SIG-M5 treated with dmso at 0.1 percent for 504 hours (cell line): ENCODE measurements around the gene CELSR1.
"Not testable (repeated sequence)": the region's sequence is repeated elsewhere in the genome, so short reads cannot be mapped to it uniquely, and the experiment has no call there.

ENCODE experiments used
- DNase-seq: peaks from one replicate; lab custom pipeline; 2025; ENCODE audit not compliant: unreplicated experiment; lab: John Stamatoyannopoulos, UW

The CELSR1 gene

DNA sequence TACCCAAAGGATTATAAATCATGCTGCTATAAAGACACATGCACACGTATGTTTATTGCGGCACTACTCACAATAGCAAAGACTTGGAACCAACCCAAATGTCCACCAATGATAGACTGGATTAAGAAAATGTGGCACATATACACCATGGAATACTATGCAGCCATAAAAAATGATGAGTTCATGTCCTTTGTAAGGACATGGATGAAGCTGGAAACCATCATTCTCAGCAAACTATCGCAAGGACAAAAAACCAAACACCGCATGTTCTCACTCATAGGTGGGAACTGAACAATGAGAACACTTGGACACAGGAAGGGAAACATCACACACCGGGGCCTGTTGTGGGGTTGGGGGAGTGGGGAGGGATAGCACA is 21.3 kb downstream of the CELSR1 start:
- DNase-seq = not testable (repeated sequence)

DNA sequence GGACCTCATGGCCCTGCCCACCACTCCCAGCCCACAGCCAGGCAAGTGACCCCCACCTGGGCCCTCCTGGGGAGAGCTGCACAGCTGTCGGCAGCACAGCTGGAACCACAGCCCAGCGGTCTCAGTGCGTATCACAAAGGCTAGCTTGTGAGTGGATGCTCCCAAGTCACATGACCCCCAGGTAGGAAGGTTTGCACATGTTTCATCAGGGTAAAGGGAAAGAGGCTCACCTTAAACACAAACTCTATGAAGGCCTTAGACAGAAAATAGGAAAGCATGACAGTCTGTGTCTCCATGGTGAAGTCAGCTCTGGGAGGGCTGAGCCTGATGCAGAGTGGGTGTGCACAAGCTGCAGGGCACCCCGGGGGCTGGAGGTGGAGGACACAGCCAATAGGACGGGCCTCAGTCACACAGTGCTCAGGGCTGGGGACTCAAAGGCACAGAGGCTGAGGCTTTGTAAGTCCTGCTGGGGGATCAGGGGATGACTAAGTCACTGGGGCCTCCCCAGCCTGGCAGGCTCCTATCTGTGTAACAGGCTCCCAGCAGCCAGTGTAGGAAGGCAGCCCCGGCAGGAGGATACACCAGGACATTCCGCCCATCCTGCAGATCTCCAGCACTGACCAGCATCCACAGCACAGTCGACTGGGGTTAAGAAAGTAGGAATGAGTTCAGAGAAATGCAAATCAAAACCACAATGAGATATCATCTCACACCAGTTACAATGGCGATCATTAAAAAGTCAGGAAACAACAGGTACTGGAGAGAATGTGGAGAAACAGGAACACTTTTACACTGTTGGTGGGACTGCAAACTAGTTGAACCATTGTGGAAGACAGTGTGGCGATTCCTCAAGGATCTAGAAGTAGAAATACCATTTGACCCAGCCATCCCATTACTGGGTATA is 22.0 kb downstream of the CELSR1 start:
- DNase-seq = no peak

DNA sequence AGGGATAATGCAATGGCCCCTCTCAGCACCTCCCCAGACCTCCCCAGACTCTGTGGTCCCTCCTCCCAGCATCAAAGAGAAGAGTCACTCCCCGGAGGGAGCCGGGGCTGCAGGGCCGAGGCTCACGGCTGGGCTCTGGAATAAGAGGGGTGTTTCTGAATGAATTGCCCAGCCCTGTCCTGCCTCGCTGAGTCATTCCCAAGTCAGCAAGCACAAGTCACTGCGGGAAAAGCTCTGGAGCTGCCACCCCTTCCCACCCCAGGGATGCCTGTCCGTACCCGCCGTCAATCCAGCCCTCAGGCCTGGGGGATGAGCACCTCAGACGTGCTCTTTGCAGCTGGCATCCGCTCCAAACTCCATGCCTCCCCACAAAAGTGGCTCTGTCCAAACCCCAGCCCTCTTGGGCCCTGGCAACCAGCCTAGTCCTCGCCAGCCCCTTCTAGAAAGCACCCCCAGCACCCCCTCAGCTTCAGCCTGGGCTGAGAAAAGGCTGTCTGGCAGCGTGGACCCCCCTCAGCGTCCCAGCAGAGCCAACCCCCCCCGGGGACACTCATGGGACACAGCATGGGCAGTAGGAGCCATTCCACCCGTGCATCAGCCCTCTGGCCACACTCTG is 22.7 kb downstream of the CELSR1 start:
- no peak for DNase-seq

DNA sequence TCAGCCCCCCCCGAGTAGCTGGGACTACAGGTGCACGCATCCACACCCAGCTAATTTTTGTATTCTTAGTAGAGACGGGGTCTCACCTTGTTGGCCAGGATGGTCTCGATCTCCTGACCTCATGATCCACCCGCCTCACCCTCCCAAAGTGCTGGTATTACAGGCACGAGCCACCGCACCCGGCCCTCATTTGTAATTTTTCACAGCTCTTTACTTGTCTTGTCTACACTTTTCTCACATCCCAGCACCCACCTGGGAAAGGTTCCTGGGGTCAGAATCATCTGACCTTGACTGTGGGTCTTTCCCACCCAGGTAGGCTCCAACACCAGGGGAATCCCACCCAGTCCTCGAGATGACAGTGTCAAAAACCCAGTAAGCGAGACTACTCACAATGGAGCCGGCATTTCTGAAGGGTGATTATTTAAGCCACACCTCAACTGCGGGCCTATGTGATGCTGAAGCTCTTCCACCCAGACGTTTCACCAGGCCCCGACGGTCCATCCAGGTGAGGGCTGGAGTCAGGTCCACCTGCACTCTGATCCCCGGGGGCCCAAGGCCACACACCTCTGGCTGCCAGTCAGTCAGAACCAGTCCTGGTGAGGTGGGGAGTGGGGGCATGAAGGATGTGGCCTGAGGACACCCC is 23.4 kb downstream of the CELSR1 start:
- DNase-seq = no peak

DNA sequence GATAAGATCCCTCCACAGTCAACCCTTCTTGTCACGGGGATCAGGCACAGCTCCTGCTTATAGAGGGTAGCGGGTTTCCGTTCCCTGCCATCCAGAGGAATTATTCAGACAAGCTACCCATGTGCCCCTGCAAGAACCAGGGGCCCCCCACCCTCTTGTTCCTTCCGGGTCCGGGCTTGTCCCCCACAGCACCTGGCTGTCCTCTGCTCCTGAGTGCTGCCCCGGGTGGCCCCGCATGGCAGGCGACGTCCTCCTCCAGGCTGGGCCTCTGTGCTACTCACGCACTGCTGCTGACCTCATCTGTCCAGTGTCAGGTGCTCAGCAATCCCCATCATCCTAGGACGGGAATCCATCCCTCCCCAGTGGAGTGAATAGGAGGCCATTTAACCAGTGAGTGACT is 24.7 kb downstream of the CELSR1 start:
- DNase-seq = no peak

DNA sequence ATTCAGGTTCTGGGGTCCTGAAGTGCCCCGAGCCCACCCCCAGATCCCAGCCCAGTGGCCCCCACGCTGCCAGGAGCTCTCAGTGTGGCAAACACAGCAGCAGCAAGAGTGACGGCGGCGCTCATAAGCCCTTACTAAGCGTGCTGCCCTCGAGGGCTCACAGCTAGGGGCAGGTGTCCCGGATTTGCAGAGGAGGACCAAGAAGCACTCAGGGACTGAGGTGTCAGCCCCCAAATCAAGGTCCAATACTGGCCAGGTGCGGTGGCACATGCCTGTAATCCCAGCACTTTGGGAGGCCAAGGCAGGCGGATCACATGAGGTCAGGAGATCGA is 25.4 kb downstream of the CELSR1 start:
- DNase-seq = no peak

DNA sequence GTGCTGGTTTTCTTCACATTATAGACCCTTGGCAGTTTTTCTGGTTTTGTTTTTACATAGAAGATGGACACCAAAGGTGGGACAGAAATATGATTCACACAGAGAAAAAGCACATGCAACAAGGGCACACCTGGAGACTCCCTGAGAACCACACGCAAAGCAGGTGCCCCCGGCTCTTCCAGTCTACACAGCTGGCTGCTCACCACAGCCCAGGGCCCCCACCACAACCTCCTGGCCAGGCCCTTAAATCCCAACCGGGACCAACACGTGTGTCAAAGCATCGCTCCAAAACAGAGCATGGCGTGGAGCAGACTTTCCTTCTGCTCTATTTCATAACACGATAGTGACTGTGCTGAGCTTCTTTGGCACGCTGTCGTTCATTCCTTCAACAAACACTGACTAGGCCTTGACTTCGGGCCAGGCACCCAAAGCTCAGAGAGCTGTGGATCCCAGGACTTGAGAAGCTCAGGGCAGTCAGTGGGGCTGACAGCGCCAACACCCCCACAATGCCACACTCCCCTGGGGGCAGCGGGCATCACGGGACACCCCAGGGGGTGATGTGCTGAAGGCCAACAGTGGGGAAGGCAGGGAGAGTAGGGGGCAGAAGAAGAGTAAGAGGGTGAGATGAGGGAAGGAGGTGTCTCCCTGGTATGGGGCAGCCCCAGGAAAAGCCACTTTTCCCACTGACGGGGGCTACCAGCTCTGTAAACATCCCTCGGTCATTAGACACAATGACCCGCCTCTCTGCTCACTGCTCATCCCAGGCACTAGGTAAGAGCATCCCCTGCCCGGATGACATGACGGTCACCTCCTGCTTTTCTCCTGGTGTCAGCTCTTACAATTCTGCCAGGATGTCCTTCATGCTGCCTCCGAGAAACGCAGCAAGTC is 26.0 kb downstream of the CELSR1 start:
- no peak for DNase-seq

DNA sequence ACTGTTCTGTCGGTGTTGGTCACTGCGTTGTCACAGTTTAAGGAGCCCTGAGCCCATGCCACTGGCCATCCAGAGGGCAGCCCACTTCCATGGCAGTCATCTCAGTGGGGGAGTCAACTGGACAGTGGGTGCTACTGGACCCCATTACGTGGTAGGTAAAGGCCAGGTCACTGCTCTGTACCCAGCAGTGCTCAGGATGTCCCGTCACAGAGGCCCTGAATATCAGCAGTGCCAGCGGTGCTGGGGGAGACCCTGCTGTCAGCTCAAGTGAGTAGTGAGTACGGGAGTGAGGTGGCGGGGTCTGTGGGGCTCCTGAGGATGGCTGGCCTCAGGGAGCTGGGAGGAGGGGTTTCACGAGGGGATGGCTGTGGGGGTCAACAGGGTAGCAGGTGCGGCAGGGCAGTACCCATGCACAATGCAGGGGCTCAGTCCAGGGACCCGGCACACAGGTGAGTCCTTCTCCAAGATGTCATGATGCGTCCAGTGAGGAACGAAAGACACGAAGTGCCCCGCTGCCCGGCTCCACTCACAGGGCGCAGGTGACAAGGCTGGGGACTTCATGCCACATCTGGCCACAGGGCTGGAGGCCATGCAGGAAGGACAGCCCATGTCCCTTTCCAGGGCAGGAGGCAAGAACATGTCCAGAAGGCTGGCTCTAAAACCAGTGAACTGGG is 27.9 kb downstream of the CELSR1 start:
- no peak for DNase-seq

DNA sequence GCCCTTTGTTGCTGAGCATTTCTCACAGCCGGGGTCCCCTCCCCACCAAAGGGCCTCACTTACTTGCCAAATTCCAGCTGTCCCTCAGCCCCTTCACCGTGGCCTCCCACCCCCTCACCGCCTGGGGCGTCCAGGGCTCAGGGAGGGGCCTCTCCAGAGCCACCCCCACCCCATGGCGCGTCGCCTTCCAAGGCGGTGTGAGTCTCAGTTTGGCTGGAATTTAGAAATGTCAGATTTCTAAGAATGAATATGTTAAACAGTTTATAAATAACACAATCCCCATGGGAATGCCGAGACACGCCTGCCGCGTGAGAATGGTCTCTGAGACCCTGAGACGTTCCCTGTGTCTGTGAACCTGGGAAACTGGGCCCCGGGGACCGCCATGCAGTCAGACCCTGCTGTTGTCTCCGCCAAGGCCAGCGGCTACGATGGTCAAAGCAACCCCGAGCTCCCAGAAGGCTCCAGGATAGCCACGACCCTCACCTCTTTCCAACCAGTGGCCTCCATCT is 28.9 kb downstream of the CELSR1 start:
- DNase-seq = no peak

DNA sequence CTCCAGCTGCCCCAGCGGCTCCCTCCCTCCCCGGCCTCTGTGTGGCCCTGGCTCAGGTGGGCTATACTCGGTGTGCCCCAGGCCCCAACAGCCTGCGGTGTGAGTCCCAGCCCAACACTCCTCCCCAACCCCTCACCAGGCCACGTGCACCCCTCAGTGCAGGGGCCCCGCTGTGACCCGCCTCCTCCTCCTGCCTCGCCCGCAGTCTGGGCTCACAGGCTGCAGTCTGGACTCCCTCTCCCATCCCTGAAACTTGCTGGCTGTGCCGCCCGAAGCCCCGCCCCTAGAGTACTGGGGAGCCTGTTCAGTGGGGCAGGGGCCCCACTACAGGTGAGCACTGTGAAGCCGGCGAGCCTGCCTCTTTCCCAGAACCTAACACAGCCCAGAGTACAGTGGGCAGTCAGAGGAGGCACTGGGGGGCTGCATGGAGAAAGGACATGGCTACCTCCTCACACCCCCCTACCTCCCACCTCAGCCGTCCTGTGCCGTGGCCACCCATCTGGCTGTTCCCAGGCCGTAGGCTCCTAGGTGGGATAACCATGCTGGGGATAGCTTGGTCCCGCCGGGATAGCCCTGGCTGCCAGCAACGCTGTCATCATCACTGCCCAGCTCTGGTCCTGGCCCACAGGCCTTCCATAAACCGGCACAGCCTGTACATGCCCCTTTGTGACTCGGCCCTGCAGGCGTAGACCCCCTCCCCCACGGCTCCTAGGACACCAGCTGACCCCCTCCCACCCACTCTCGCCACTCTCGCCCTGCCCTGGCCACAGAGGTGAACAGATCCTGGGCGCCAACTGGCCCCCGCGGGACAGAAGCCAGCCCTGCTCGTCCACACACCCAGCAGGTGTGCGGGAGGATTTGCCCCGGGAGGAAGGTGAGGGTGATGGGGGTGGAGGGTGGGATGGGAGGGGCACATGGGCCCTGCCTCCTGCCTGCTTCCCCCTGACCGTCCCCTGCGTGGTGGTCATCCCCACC is 29.7 kb downstream of the CELSR1 start:
- DNase-seq = no peak

DNA sequence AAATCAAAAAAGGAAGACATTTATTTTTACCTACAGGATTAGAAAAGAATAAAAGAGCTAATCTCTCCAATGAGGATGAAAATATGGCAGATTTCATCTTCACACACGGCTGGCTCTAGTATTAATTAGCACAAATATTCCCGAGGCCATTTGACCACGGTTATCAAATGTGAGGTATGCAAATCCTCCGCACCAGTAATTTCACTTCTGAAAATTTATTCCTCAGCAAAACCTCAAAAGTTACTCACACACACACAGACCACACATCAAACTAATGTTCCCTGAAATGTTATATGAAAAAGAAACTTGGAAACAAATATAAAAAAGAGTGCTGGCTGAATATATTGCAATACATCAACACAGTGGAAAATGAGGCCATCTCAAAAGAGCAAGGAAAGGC is 32.8 kb downstream of the CELSR1 start:
- DNase-seq = no peak

DNA sequence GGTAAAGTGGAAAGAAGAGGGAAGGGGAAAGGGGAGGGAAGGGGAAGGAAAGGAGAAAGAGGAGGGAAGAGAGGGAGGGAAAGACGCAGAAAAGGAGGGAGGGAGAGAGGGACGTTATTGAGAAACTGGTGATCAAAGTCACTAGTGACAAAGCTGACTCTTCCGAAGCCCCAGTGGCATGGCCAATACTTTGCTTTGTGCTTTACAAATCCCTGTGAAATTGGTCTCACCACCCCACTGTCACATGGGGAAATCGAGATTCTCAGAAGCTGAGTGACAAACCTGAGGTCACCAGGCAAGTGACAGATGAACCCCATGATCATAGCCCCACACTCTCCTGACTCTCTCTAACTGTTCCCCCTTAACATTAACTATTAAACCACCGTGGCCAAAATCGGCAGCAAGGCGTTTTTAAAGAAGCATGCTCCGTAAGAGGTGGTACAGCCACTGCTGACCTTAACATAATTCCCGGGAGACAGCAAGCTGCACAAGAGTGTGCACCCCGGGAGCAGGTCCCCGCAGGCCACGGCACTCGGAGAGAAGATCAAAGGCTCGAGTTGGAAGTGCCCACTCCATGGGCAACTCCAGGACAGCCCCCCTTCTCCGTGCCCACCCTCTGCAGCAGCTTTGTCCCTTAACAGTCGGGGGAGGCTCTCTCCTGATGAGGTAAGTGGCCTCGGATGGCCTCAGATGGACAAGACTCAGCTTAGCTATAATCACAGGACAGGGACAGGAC is 34.8 kb downstream of the CELSR1 start:
- no peak for DNase-seq

DNA sequence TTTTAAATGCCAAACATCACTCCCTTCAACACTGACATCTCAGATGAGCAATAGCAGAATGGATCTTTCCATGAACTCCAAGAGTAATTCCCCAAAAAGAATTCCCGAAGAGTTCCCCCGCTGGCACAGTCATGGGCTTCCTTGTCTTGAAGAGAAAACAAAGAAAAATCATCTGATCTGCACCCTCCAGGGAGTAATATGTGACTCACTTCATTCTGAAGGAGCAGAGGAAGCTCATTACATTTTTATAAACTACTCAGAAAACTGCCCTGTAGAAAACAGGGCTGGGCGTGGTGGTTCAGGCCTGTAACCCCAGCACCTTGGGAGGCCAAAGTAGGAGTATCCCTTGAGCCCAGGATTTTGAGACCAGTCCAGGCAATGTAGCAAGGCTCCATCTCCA is 35.7 kb downstream of the CELSR1 start:
- no peak for DNase-seq

DNA sequence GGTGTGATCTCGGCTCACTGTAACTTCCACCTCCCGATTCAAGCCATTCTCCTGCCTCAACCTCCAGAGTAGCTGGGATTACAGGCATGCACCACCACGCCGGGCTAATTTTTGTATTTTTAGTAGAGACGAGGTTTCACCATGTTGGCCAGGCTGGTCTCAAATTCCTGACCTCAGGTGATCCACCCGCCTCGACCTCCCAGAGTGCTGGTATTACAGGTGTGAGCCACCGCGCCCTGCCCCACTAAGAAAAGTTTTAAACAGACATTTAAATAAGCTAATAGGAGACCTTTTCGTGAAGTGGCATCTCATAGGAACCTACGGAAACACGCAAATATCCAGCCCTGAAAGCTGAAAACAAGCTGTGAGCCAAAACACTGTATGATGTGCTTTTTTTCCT is 36.2 kb downstream of the CELSR1 start:
- not testable (repeated sequence) for DNase-seq

DNA sequence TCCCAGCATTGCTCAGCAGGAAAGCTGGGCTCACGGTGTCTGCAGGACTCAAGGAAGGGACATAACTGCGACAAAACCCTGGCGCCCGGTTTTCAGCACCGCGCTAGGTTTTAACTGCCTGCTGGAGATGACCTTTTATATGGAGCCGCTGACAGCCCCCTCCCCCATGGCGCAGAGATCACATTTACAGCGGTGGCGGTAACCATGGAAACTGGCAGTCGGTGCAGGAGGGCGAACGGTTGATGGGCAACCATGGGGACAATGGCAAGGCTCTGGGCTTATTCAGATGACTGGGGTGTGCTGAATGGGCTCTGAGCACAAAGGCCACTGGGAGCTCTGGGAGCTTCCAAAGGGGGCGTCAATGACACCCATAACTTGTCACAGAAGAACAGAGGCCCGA is 37.2 kb downstream of the CELSR1 start:
- DNase-seq = no peak

DNA sequence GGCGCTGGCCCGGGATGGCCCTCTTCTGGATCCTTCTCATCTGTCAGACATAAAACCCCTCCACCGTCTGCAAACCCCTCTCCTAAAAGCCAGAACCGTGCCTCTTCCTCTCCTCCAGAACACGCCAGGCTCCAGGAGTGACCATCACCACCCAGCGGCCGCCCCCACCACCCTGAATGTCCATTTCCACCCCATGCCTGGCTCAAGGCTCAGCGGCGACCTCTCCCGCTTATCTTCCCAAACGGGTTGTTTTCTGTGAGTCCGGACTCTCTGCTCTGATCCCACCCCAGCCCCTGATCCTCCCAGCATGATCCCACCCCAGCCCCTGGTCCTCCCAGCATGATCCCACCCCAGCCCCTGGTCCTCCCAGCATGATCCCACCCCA is 37.6 kb downstream of the CELSR1 start:
- no peak for DNase-seq

DNA sequence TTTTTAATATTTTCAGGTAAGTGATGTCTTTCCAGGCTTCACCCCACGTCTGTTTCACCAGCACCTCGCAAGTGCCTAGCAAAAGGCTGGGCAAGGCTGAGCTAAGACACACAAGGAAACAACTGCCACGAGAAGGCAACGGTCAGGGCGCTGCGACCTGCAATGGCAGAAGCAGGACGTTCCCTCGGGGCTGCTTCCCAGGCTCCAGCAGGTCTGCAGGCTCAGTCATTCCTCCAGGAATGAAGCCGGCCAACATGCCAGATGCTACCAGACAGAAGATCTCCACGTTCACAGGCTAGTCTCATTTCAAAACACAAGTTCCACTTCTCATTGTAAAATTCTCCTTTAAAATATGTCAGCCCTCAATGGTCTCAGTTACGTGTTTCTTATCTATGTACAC is 45.5 kb downstream of the CELSR1 start:
- no peak for DNase-seq

DNA sequence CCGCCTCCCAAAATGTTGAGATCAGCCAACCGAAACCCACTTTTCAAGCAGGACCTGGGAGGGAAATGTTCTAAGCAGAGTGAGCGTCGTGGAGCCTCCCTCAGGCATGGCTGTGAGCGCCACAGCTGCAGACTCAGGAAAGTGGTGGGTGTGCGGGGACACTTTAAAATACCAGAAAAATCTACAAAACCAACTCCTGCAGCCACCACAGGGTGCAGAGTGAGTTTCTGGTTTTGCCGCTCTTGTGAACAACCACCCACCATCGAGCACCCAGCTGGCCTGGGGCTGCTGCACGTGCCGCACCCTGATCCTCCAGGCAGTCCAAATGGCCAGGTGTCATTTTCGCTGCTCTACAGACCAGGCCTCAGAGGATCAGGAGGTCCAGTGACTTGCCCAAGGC is 46.9 kb downstream of the CELSR1 start:
- DNase-seq = no peak
